Stomach (tissue), 9 donors: Measurements from ENCODE around the gene ACOX2. TPM values are rescaled to one million over a fixed set of nuclear protein-coding genes. Genes with fewer than 3 reads are reported as not detected.

Source experiments
- DNase-seq, 2 donors: peaks; one replicate each; pipeline versions ENCODE4 v3.0.0 to v3.0.0-alpha.2; 2013 to 2019
- H3K27ac ChIP-seq, 5 donors: fragments of 200-600 bp in 4 of 5; sonication (generic) in 4 of 5; one replicate each; pipeline ENCODE4 v1.5.1; 2013 to 2019; ENCODE audit warnings: mild to moderate bottlenecking in 1 of 5, moderate library complexity in 1 of 5
- H3K27me3 ChIP-seq, 3 donors: fragments of 200-600 bp; sonication (generic); one replicate each; pipeline ENCODE4 v1.5.1; 2017 to 2019; ENCODE audit warnings: mixed run types in 1 of 3
- H3K36me3 ChIP-seq, 4 donors: fragments of 200-600 bp; sonication (generic); 1 replicate in 3 of 4; 2 replicates in 1 of 4; pipeline ENCODE4 v1.5.1; 2016 to 2019
- H3K4me1 ChIP-seq, 4 donors: fragments of 200-600 bp; sonication (generic); one replicate each; pipeline ENCODE4 v1.5.1; 2016 to 2019
- H3K4me3 ChIP-seq, 4 donors: fragments of 200-600 bp; sonication (generic) in 3 of 4; one replicate each; pipeline ENCODE4 v1.5.1; 2016 to 2019; ENCODE audit warnings: mild to moderate bottlenecking in 1 of 4
- H3K9me3 ChIP-seq, 4 donors: fragments of 200-600 bp; sonication (generic); one replicate each; pipeline ENCODE4 v1.5.1; 2016 to 2019
- CTCF ChIP-seq, 7 experiments: fragments of 450-650 bp in 4 of 7; fragments of 200-600 bp in 3 of 7; sonication (generic) in 3 of 7; IDR thresholded peaks; one replicate each; pipeline ENCODE4 v1.5.1; 2016 to 2019; ENCODE audit warnings: antibody characterized with exemption in 7 of 7, control low read depth in 2 of 7, mild to moderate bottlenecking in 1 of 7
- EP300 ChIP-seq: sonication (generic); formaldehyde crosslinking; IDR thresholded peaks from one replicate; pipeline ENCODE4 v1.6.1; 2017; ENCODE audit warnings: antibody characterized with exemption
- POLR2A ChIP-seq, 4 donors: fragments of 450-650 bp; IDR thresholded peaks; one replicate each; pipeline ENCODE4 v1.6.1; 2016; ENCODE audit warnings: antibody characterized with exemption in 4 of 4, control low read depth in 2 of 4, mild to moderate bottlenecking in 1 of 4, moderate library complexity in 1 of 4
- POLR2AphosphoS5 ChIP-seq, 3 donors: sonication (generic); formaldehyde crosslinking; IDR thresholded peaks; one replicate each; pipeline ENCODE4 v1.6.1; 2016; ENCODE audit warnings: antibody characterized with exemption in 3 of 3
- WGBS, 5 donors: extraction: QIAGEN DNeasy Blood & Tissue Kit in 3 of 5; methylation state at CpG; one replicate each; pipeline versions ENCODE4 v1.1.5 to v1.1.7; 2013 to 2018; 5-methylcytosine and 5-hydroxymethylcytosine counted together
- intact Hi-C: fragments of 100-400 bp; cut with DNase I; formaldehyde crosslinking; loops from one replicate; pipeline ENCODE4 v1.15.1; 2023; ENCODE audit warnings: low total_unique reads
- polyA plus RNA-seq, 3 donors: library from polyadenylated mRNA; stranded (reverse); fragments of 200-250 nt; gene quantifications; one replicate each; pipeline ENCODE4 v1.2.3, GENCODE V29; 2013
- total RNA-seq, 5 donors: library from RNA; depleted of rRNA; stranded (reverse); fragments of >200 nt; gene quantifications; one replicate each; pipeline versions ENCODE4 v1.1.0 to v1.2.3, GENCODE V29; 2014 to 2016
- donor health status: healthy with polysubstance abuse.
- donor health status: Bipolar disorder and iron deficiency.
- donor health status: healthy.

ACOX2 gene
- total and polyA plus RNA-seq, 8 donors, result 1.6 to 22.2 (median 7.5) TPM; not detected in 1

GRCh38 chr3:58565621-58566397 lies 28.8 kb upstream of the ACOX2 start:
- Histone ChIP-seq H3K27ac (no peak overlapping the region), H3K9me3 (no peaks in the 10 kb centered on the region), H3K27me3 (no peaks in the 10 kb centered on the region), H3K4me1 (peaks cover 0 to 4% (median 0%) of the 10 kb centered on the region in 4 donors), H3K4me3 (no peak overlapping the region), H3K36me3 (peaks cover 0 to 43% (median 18%) of the 10 kb centered on the region in 4 donors)
- TF ChIP-seq POLR2AphosphoS5 (IDR thresholded peaks at IDR 0.05), result no peak
- TF ChIP-seq CTCF (IDR thresholded peaks at IDR 0.05), result no peak
- no peak for TF ChIP-seq EP300
- no peak for TF ChIP-seq POLR2A (IDR thresholded peaks at IDR 0.05)
- intact Hi-C loops, result no loop called here
- DNase-seq, result no peak
- 75 to 88% (median 84%) methylated on average over 9 to 12 of the region's 12 CpGs for WGBS, 5 donors

GRCh38 chr3:58564456-58565160 lies 27.6 kb upstream of the ACOX2 start:
- 66 to 74% (median 70%) methylated on average over 13 of the region's 13 CpGs for WGBS, 5 donors
- intact Hi-C loops, result no loop called here
- Histone ChIP-seq H3K4me1 (peaks cover 0 to 4% (median 0%) of the 10 kb centered on the region in 4 donors), H3K27ac (no peak overlapping the region), H3K27me3 (no peaks in the 10 kb centered on the region), H3K36me3 (peaks cover 0 to 43% (median 18%) of the 10 kb centered on the region in 4 donors), H3K9me3 (no peaks in the 10 kb centered on the region), H3K4me3 (no peak overlapping the region)
- DNase-seq, result no peak
- peak in 1 of 3 donors; percentile 31 for TF ChIP-seq POLR2AphosphoS5 (IDR thresholded peaks at IDR 0.05)
- TF ChIP-seq POLR2A (IDR thresholded peaks at IDR 0.05), result no peak

- H3K4me3 ChIP-seq, result no peak overlapping the region
- peaks cover 0 to 43% (median 18%) of the 10 kb centered on the region in 4 donors for H3K36me3 ChIP-seq
- no peak for DNase-seq
- no peak for TF ChIP-seq POLR2AphosphoS5 (IDR thresholded peaks at IDR 0.05)
- TF ChIP-seq EP300, result no peak
- TF ChIP-seq CTCF (IDR thresholded peaks at IDR 0.05), result no peak
- no peak for TF ChIP-seq POLR2A (IDR thresholded peaks at IDR 0.05)
- H3K4me1 ChIP-seq, result peaks cover 0 to 4% (median 0%) of the 10 kb centered on the region in 4 donors
- WGBS, 5 donors, result 83 to 98% (median 94%) methylated on average over 1 of the region's 1 CpG
- intact Hi-C loops, result no loop called here
- no peak overlapping the region for H3K27ac ChIP-seq
- H3K27me3 ChIP-seq, result no peaks in the 10 kb centered on the region
- no peaks in the 10 kb centered on the region for H3K9me3 ChIP-seq
These were observed 27.1 kb upstream of the ACOX2 start for GRCh38 chr3:58564054-58564453.

- no peaks in the 10 kb centered on the region for H3K9me3 ChIP-seq
- DNase-seq, result no peak
- no peaks in the 10 kb centered on the region for H3K27me3 ChIP-seq
- H3K4me3 ChIP-seq, result no peak overlapping the region
- H3K4me1 ChIP-seq, result no peaks in the 10 kb centered on the region
- H3K36me3 ChIP-seq, result peaks cover 0 to 43% (median 18%) of the 10 kb centered on the region in 4 donors
- intact Hi-C loops, result no loop called here
- H3K27ac ChIP-seq, result no peak overlapping the region
- no peak for TF ChIP-seq POLR2A (IDR thresholded peaks at IDR 0.05)
- no peak for TF ChIP-seq CTCF (IDR thresholded peaks at IDR 0.05)
- TF ChIP-seq EP300, result no peak
- TF ChIP-seq POLR2AphosphoS5 (IDR thresholded peaks at IDR 0.05), result no peak
- 72 to 91% (median 82%) methylated on average over 6 of the region's 6 CpGs for WGBS, 5 donors
These were observed 26.5 kb upstream of the ACOX2 start for GRCh38 chr3:58563386-58564035.
